ENCODE data around the gene OTUB2. TPM values are rescaled to one million over a fixed set of nuclear protein-coding genes. Genes with fewer than 3 reads are reported as not detected.

The OTUB2 gene
- total and polyA plus RNA-seq, 2 of the 8 experiments (the other 6 are each of a cell fraction or from before 2014, with no cell fraction given) = 2.2 to 4.2 TPM

DNA sequence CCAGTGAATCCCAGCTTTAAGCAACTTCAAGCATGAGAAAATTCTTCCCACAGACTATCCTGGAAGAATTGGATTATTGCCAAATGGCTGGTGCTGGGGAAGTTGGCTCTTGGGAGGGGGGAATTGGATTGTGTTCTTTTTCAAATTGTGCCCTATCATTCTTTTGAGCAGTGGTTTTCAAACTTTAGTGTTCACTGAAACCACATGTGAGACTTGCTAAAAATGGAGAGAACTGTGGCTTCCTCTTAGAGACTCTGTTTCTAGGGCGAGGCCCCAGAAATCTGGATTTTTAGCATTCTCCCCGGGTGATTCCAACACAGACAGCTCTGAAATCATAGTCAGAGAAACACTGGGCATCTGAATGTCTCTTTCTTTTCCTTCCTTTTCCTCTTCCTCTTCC is 14.3 kb upstream of the OTUB2 start:
- Histone ChIP-seq H3K56ac (replicated peaks; ENCODE audit: insufficient read length, low read depth, low read length) (no peak overlapping the region), H2BK15ac (ENCODE audit: low read length) (no peak overlapping the region), H3K9ac (replicated peaks in 1 of 4; ENCODE audit: extremely low read depth in 1 of 4, low read depth in 3 of 4, low read length in 3 of 4) (no peak overlapping the region), H3K4me3 (ENCODE audit: extremely low read depth in 1 of 4, insufficient read depth in 2 of 4, low read depth in 3 of 4, low read length in 4 of 4) (no peak overlapping the region), H3K9me3 (ENCODE audit: insufficient read depth in 2 of 2, low read depth in 1 of 2, low read length in 1 of 2) (no peaks in the 10 kb centered on the region), H4K91ac (replicated peaks; ENCODE audit: insufficient read length, low read length) (no peak overlapping the region), H2AK5ac (ENCODE audit: low read depth, low read length) (no peak overlapping the region), H3K23me2 (ENCODE audit: low read depth, low read length) (no peaks in the 10 kb centered on the region; the same call in 1 of the 2 replicates), H2AFZ (ENCODE audit: low read length) (no peak overlapping the region), H3K4ac (replicated peaks; ENCODE audit: insufficient read length, low read depth, low read length) (no peak overlapping the region), H2BK12ac (ENCODE audit: low read depth, low read length) (no peak overlapping the region), H3K27me3 (replicated peaks in 1 of 4; ENCODE audit: control insufficient read depth in 3 of 4, extremely low read depth in 1 of 4, insufficient read depth in 3 of 4, low read length in 3 of 4) (peaks cover 0 to 2% (median 0%) of the 10 kb centered on the region in 4 experiments; a peak in 1 of 7 replicates), H3K79me1 (ENCODE audit: low read depth, low read length) (no peaks in the 10 kb centered on the region), H3K18ac (ENCODE audit: extremely low read depth, low read length) (no peak overlapping the region), H2BK5ac (ENCODE audit: low read depth, low read length) (no peak overlapping the region), H3K23ac (ENCODE audit: insufficient read length) (no peak overlapping the region), H4K8ac (ENCODE audit: extremely low read depth, insufficient read depth, low read length) (no peak overlapping the region), H2BK120ac (replicated peaks; ENCODE audit: low read depth, low read length) (no peak overlapping the region), H3K36me3 (ENCODE audit: control insufficient read depth in 2 of 4, insufficient read depth in 4 of 4, low read length in 3 of 4) (no peaks in the 10 kb centered on the region), H2BK20ac (ENCODE audit: low read length) (no peak overlapping the region), H3K4me1 (replicated peaks in 1 of 4; ENCODE audit: control insufficient read depth in 3 of 4, insufficient read depth in 4 of 4, low read length in 3 of 4) (no peaks in the 10 kb centered on the region; a peak in 1 of 7 replicates), H3K27ac (ENCODE audit: low read depth, low read length) (no peak overlapping the region), H4K5ac (ENCODE audit: insufficient read length, low read depth, low read length) (no peak overlapping the region), H3K79me2 (ENCODE audit: control insufficient read depth in 1 of 2, insufficient read depth in 2 of 2, low read length in 2 of 2) (no peaks in the 10 kb centered on the region), H4K20me1 (replicated peaks in 1 of 2; ENCODE audit: control insufficient read depth in 1 of 2, insufficient read depth in 2 of 2, low read length in 2 of 2) (no peaks in the 10 kb centered on the region), H3K4me2 (ENCODE audit: insufficient read depth in 1 of 2, low read depth in 2 of 2, low read length in 2 of 2) (no peak overlapping the region), H3K14ac (ENCODE audit: insufficient read length) (no peak overlapping the region)
- DNase-seq (ENCODE audit: low read depth in 1 of 2, low spot score in 2 of 2) (no peak), FAIRE-seq (no peak)
- 70% methylated on average over 2 of the region's 2 CpGs; no CpG with 5 or more reads in 1 of the 2 experiments for WGBS, 2 experiments (ENCODE audit: extremely low coverage in 1 of 2, insufficient coverage in 1 of 2, insufficient read length in 1 of 2, insufficient replicate concordance in 2 of 2, low coverage in 1 of 2, low lambda C conversion rate in 2 of 2, missing lambda C conversion rate in 1 of 2)
- POLR2A ChIA-PET (ENCODE audit: partially characterized antibody) = no interaction called here
- CTCF ChIA-PET (ENCODE audit: partially characterized antibody) = interaction anchor here (0.5 to 2.8 kb wide), 9 partner anchors 8 to 168 kb away, joined by 3 to 16 read pairs (median 4); partner anchors contain the start of gene OTUB2
- TF ChIP-seq RAD21 (IDR thresholded peaks at IDR 0.05 in 1 of 2, conservative IDR thresholded peaks at IDR 0.05 in 1 of 2; ENCODE audit: low read depth in 2 of 2, low read length in 2 of 2) (no peak), TAF1 (IDR thresholded peaks at IDR 0.05; ENCODE audit: low read depth, low read length) (no peak), JUN (IDR thresholded peaks at IDR 0.05; ENCODE audit: low read depth, low read length) (no peak), CTBP2 (IDR thresholded peaks at IDR 0.05; ENCODE audit: borderline replicate concordance, insufficient read depth, insufficient read length, low read length) (no peak), EP300 (IDR thresholded peaks at IDR 0.05; ENCODE audit: borderline replicate concordance in 1 of 2, low read depth in 2 of 2, low read length in 2 of 2) (no peak), CHD1 (IDR thresholded peaks at IDR 0.05; ENCODE audit: low read depth, low read length) (no peak), EGR1 (IDR thresholded peaks at IDR 0.05; ENCODE audit: borderline replicate concordance, low read depth, low read length) (no peak), BRCA1 (IDR thresholded peaks at IDR 0.05; ENCODE audit: low read depth, low read length) (no peak), PHF8 (conservative IDR thresholded peaks at IDR 0.05; ENCODE audit: low read depth, low read length) (no peak), E2F6 (IDR thresholded peaks at IDR 0.05) (no peak), CHD2 (IDR thresholded peaks at IDR 0.05; ENCODE audit: low read length) (no peak), TEAD4 (IDR thresholded peaks at IDR 0.05; ENCODE audit: low read depth, low read length) (no peak), POLR2A (IDR thresholded peaks at IDR 0.05; ENCODE audit: control extremely low read depth in 1 of 2, low read depth in 2 of 2, low read length in 2 of 2) (no peak), MAFK (IDR thresholded peaks at IDR 0.05; ENCODE audit: low read depth, low read length) (no peak)

Data from H1 (cell line).